ENCODE results near the gene TSEN2. TPM values are rescaled to one million over a fixed set of nuclear protein-coding genes. Genes with fewer than 3 reads are reported as not detected.

TSEN2 gene
- polyA plus RNA-seq, 1 donor (not counting 4 experiments of a cell fraction or from before 2014, with no cell fraction given), result 23.8 TPM

DNA sequence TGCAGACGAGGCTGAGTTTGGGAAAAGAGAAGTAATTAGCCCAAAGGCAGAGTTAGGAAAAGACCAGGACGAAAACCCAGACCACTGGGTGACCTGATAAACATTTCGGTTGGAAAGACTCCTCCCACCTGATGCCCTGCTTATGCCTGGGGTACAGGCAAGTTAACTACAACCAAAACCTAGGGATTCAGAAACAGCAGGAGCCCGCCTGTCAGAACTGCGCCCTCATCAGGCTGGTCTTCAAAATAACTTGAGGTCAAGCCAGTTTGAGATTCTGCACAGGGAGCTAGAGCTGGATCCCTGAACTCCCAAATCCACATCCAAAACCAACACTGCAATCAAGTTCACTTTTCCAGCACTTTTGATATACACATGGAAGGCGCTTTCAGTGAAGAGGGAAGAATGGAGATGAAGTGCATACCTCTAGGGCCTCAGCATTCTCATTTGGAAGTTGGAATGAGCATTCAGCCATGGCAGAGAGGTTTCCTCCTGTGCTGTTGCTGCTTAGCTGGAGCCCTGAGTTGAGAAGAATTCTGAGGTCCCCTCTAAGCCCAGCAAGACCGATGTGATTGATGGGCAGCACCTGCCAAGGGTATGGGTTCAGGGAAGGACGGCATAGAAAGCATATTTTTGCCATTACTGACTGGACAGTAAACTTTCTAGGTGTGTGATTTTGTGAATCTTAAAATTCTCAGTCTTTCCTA is 11.6 kb downstream of the TSEN2 start:
- Histone ChIP-seq H3K4me3 (ENCODE audit: control insufficient read depth in 2 of 3, extremely low read depth in 1 of 3, insufficient read depth in 2 of 3, low read depth in 1 of 3, low read length in 3 of 3) (no peak overlapping the region), H2AFZ (ENCODE audit: control insufficient read depth, low read length) (no peak overlapping the region), H3K9ac (ENCODE audit: control insufficient read depth, extremely low read depth, insufficient read depth, low read length) (no peak overlapping the region), H4K20me1 (ENCODE audit: control insufficient read depth, extremely low read depth, insufficient read depth, low read length) (no peaks in the 10 kb centered on the region), H3K79me2 (ENCODE audit: control insufficient read depth, insufficient read depth, low read length) (no peaks in the 10 kb centered on the region), H3K4me2 (ENCODE audit: control insufficient read depth, extremely low read depth, insufficient read depth, low read depth, low read length) (no peak overlapping the region), H3K27ac (ENCODE audit: control insufficient read depth, insufficient read depth, low read length) (no peak overlapping the region), H3K4me1 (ENCODE audit: control insufficient read depth, extremely low read depth, insufficient read depth, low read length) (no peaks in the 10 kb centered on the region), H3K36me3 (ENCODE audit: control insufficient read depth in 2 of 2, extremely low read depth in 1 of 2, insufficient read depth in 2 of 2, low read length in 2 of 2) (peaks cover 17 to 23% of the 10 kb centered on the region in 2 experiments), H3K9me1 (ENCODE audit: control insufficient read depth, extremely low read depth, insufficient read depth, low read length) (no peaks in the 10 kb centered on the region), H3K27me3 (ENCODE audit: control insufficient read depth, extremely low read depth, insufficient read depth, low read length) (no peaks in the 10 kb centered on the region), H3K9me3 (ENCODE audit: control insufficient read depth, low read depth, low read length) (no peaks in the 10 kb centered on the region)
- dilution Hi-C loops (cut with MboI; ENCODE audit: extremely low pct_ligation_motif_present, low sequenced_read_pairs), result no loop called here
- FAIRE-seq (no peak), DNase-seq (ENCODE audit: low read depth, low spot score) (no peak)
- TF ChIP-seq, protein P1, sequence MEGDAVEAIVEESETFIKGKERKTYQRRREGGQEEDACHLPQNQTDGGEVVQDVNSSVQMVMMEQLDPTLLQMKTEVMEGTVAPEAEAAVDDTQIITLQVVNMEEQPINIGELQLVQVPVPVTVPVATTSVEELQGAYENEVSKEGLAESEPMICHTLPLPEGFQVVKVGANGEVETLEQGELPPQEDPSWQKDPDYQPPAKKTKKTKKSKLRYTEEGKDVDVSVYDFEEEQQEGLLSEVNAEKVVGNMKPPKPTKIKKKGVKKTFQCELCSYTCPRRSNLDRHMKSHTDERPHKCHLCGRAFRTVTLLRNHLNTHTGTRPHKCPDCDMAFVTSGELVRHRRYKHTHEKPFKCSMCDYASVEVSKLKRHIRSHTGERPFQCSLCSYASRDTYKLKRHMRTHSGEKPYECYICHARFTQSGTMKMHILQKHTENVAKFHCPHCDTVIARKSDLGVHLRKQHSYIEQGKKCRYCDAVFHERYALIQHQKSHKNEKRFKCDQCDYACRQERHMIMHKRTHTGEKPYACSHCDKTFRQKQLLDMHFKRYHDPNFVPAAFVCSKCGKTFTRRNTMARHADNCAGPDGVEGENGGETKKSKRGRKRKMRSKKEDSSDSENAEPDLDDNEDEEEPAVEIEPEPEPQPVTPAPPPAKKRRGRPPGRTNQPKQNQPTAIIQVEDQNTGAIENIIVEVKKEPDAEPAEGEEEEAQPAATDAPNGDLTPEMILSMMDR (optimal IDR thresholded peaks at IDR 0.05 in 1 of 3, IDR thresholded peaks at IDR 0.05 in 1 of 3, conservative IDR thresholded peaks at IDR 0.05 in 1 of 3; ENCODE audit: extremely low read depth in 1 of 3, insufficient read depth in 2 of 3, low read length in 3 of 3), result peak; percentile 8 to 27 (median 17)
- TF ChIP-seq EZH2 (IDR thresholded peaks at IDR 0.05; ENCODE audit: low read length), result no peak

DNA sequence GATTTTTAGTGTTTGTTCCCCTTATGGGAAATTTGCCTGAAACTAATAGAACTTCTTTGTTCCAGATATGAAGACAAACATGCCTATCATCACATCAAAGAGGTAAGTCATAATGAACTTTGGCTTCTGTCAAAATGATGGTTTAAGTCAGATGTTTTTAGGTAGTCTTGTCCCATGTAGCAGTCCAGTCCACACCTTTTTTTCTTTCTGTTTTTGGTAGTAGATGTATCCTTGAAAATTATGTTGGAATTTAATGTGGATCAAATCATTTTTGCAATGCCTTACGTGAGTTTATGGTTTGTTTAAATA is 12.1 kb downstream of the TSEN2 start:
- Histone ChIP-seq H3K79me2 (ENCODE audit: control insufficient read depth, insufficient read depth, low read length) (no peaks in the 10 kb centered on the region), H3K27ac (ENCODE audit: control insufficient read depth, insufficient read depth, low read length) (no peak overlapping the region), H3K4me1 (ENCODE audit: control insufficient read depth, extremely low read depth, insufficient read depth, low read length) (no peaks in the 10 kb centered on the region), H3K36me3 (ENCODE audit: control insufficient read depth in 2 of 2, extremely low read depth in 1 of 2, insufficient read depth in 2 of 2, low read length in 2 of 2) (peaks cover 19 to 23% of the 10 kb centered on the region in 2 experiments), H4K20me1 (ENCODE audit: control insufficient read depth, extremely low read depth, insufficient read depth, low read length) (no peaks in the 10 kb centered on the region), H3K9me1 (ENCODE audit: control insufficient read depth, extremely low read depth, insufficient read depth, low read length) (no peaks in the 10 kb centered on the region), H3K4me2 (ENCODE audit: control insufficient read depth, extremely low read depth, insufficient read depth, low read depth, low read length) (no peak overlapping the region), H3K27me3 (ENCODE audit: control insufficient read depth, extremely low read depth, insufficient read depth, low read length) (no peaks in the 10 kb centered on the region), H3K9ac (ENCODE audit: control insufficient read depth, extremely low read depth, insufficient read depth, low read length) (no peak overlapping the region), H3K9me3 (ENCODE audit: control insufficient read depth, low read depth, low read length) (no peaks in the 10 kb centered on the region), H2AFZ (ENCODE audit: control insufficient read depth, low read length) (no peak overlapping the region), H3K4me3 (ENCODE audit: control insufficient read depth in 2 of 3, extremely low read depth in 1 of 3, insufficient read depth in 2 of 3, low read depth in 1 of 3, low read length in 3 of 3) (no peak overlapping the region)
- TF ChIP-seq EZH2 (IDR thresholded peaks at IDR 0.05; ENCODE audit: low read length), result no peak
- TF ChIP-seq, protein P1 (optimal IDR thresholded peaks at IDR 0.05 in 1 of 3, IDR thresholded peaks at IDR 0.05 in 1 of 3, conservative IDR thresholded peaks at IDR 0.05 in 1 of 3; ENCODE audit: extremely low read depth in 1 of 3, insufficient read depth in 2 of 3, low read length in 3 of 3), result no peak
- dilution Hi-C loops (cut with MboI; ENCODE audit: extremely low pct_ligation_motif_present, low sequenced_read_pairs), result no loop called here
- FAIRE-seq (no peak), DNase-seq (ENCODE audit: low read depth, low spot score) (no peak)

Measured in keratinocyte (primary cell).